GM21825 (cell line): ENCODE measurements around the gene TMEM255B.
"Not testable (repeated sequence)": the region's sequence is repeated elsewhere in the genome, so short reads cannot be mapped to it uniquely, and the experiment has no call there.

Experiments
- ATAC-seq: cut with Tn5 transposase; IDR thresholded peaks from one replicate; pipeline ENCODE4 v1.9.1; 2021; ENCODE audit warnings: mild to moderate bottlenecking, moderate library complexity; ENCODE audit not compliant: unreplicated experiment

The TMEM255B gene

GRCh38 chr13:113785051-113786010 is 26.3 kb downstream of the TMEM255B start:
- no peak for ATAC-seq

GRCh38 chr13:113786262-113786841 is 27.3 kb downstream of the TMEM255B start:
- ATAC-seq, result no peak

- no peak for ATAC-seq
Measured at GRCh38 chr13:113787694-113788093, 28.7 kb downstream of the TMEM255B start.

- no peak for ATAC-seq
Measured at GRCh38 chr13:113788413-113789135, 29.5 kb downstream of the TMEM255B start.

- no peak for ATAC-seq
Measured at GRCh38 chr13:113789167-113789566, 30.1 kb downstream of the TMEM255B start.

GRCh38 chr13:113789931-113790330 is 30.9 kb downstream of the TMEM255B start:
- ATAC-seq, result not testable (repeated sequence)

- ATAC-seq, result no peak
Measured at GRCh38 chr13:113791226-113791625, 32.2 kb downstream of the TMEM255B start.

GRCh38 chr13:113791761-113792160 is 32.7 kb downstream of the TMEM255B start:
- ATAC-seq, result no peak

- no peak for ATAC-seq
Measured at GRCh38 chr13:113792236-113792770, 33.3 kb downstream of the TMEM255B start.

- no peak for ATAC-seq
Measured at GRCh38 chr13:113792886-113793717, 34.1 kb downstream of the TMEM255B start.

- no peak for ATAC-seq
Measured at GRCh38 chr13:113793718-113794085, 34.7 kb downstream of the TMEM255B start.

- ATAC-seq, result no peak
Measured at GRCh38 chr13:113794086-113794485, 35.1 kb downstream of the TMEM255B start.

- no peak for ATAC-seq
Measured at GRCh38 chr13:113794764-113795173, 35.7 kb downstream of the TMEM255B start.

GRCh38 chr13:113795362-113795761 is 36.3 kb downstream of the TMEM255B start:
- ATAC-seq, result not testable (repeated sequence)

- ATAC-seq, result no peak
Measured at GRCh38 chr13:113796211-113796963, 37.4 kb downstream of the TMEM255B start.

GRCh38 chr13:113796964-113797676 is 38.1 kb downstream of the TMEM255B start:
- ATAC-seq, result no peak

GRCh38 chr13:113798200-113798811 is 39.3 kb downstream of the TMEM255B start:
- no peak for ATAC-seq

GRCh38 chr13:113800576-113800926 is 41.5 kb downstream of the TMEM255B start:
- ATAC-seq, result no peak
